ENCODE results near the gene AK5.
"Not testable (repeated sequence)": the region's sequence is repeated elsewhere in the genome, so short reads cannot be mapped to it uniquely, and the experiment has no call there.

The AK5 gene

DNA sequence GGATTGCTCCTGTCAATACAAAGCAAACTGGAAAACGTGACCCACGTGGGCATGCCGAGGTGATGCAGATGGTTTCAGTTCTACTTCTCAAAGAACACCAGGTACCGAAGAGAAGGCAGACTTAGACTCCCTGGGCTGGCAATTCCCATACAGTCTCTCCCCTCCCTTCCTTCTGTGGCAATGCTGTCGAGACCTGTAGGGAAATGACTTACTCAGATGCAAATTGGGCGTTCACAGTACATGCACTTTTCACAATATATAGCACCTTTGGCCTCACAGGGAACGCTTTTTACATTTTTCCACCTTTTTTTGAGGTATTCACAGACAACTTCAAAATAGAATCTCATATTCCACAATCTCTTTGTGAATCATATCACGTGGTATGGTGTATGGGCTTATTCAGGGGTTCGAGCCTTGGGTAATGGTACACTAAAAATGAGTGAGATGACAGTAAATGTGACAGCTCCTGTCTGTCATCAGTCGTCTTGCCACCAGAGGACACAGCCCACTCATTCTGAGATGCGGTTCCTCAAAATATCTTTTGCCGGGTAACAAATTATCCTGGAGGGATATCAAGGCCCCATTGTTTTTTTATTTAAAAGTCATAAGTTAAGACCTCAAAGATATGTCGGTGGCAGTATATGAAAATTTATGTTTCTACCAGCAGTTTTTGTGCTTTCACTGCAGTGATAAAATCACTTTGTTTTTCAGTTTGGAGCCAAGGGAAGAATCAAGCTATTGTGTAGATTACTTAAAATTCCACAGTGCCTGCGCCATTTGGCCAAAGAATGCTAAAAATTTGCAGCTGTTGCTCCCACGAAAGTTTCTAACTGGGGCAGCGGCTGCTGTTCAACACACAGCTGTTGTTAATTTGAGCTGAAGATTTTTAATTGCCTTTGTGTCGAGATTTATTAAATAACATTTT is 232.3 kb downstream of the AK5 start:
- peak; percentile 39 for DNase-seq

DNA sequence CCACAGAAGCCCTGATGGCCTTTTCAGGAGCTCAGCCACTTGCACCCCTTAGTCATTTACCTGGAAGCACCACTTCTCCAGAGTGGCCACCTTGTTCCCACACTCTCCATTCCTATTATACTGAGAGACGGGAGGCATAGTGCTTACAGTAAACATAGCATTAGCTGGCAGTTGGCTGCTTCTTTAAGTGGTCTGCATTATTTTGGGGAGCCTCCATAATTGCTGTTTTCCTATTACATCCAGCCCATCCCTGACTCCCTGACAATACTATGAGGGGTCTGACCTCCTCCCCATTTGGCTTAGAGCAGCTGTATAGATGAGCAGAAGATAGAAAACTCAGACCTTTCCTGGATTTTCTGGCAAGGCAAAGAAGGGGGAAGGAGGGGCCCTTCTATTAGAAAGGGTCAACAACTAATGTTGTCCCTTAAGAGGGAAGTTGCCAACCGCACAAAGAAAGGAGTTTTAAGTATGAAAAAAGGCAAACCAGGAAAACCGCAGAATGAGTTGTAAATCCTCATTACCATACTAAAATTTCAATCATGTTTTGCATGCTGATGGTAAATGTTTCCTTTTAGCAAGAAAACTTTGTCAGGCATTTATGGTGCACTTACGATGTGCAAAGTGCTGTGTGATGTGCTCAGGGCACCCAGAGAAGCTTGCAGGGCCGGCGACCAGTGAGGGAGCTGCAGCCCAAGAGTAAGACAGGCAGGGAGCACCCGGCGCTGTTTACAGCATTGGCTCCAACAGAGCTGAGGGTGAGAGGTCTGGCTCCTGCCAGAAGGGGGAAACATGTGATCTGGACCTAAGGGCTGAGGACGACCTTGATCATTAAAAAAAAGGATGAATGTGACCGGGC is 233.3 kb downstream of the AK5 start:
- DNase-seq: peak; percentile 3

DNA sequence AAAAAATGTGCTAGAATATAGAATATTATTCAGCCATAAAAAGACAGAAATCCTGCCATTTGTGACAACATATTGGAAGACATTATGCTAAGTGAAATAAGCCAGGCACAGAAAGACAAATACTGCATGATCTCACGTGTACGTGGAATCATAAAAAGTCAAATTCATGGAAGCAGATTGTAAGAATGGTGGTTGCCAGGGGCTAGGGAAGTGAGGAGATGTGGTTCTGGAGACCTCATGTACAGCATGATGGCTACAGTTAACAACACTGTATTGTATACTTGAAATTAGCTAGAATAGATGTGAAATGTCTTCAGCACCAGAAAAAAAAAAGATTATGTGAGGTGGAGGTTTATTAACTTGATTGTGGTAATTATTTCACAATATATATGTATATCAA is 234.3 kb downstream of the AK5 start:
- DNase-seq: no peak

DNA sequence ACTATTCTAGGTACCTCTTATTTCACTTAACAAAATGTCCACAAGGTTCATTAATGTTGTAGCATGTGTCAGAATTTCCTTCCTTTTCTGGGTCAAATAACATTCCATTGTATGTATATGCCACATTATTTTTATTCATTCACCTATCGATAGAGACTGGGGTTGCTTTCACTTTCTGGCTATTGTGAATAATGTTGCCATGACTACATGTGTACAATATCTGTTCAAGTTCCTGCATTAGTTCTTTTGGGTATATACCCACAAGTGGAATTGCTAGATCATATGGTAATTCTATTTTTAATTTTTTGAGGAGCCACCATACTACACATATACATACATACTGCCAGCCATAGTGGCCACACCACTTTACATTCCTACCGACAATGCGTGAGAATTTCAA is 242.2 kb downstream of the AK5 start:
- no peak for DNase-seq

DNA sequence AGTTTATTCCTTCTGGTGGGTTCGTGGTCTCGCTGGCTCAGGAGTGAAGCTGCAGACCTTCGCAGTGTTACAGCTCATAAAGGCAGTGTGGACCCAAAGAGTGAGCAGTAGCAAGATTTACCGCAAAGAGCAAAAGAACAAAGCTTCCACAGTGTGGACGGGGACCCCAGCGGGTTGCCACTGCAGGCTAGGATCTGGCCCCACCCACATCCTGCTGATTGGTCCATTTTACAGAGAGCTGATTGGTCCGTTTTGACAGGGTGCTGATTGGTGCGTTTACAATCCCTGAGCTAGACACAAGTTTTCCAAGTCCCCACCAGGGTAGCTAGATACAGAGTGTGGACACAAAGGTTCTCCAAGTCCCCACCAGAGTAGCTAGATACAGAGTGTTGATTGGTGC is 249.3 kb downstream of the AK5 start:
- not testable (repeated sequence) for DNase-seq

DNA sequence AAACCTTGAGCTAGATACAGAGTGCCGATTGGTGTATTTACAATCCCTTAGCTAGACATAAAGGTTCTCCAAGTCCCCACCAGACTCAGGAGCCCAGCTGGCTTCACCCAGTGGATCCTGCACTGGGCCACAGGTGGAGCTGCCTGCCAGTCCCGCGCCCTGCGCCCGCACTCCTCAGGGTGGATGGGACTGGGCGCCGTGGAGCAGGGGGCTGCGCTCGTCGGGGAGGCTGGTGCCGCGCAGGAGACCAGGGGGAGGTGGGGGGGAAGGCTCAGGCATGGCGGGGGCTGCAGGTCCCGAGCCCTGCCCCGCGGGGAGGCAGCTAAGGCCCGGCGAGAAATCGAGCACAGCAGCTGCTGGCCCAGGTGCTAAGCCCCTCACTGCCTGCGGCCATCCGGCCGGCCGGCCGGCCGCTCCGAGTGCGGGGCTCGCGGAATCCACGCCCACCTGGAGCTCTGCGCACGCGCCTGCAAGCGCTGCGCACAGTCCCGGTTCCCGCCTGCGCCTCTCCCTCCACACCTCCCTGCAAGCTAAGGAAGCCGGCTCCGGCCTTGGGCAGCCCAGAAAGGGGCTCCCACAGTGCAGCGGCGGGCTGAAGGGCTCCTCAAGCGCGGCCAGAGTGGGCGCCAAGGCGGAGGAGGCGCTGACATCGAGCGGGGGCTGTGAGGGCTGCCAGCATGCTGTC is 249.9 kb downstream of the AK5 start:
- DNase-seq: not testable (repeated sequence)

DNA sequence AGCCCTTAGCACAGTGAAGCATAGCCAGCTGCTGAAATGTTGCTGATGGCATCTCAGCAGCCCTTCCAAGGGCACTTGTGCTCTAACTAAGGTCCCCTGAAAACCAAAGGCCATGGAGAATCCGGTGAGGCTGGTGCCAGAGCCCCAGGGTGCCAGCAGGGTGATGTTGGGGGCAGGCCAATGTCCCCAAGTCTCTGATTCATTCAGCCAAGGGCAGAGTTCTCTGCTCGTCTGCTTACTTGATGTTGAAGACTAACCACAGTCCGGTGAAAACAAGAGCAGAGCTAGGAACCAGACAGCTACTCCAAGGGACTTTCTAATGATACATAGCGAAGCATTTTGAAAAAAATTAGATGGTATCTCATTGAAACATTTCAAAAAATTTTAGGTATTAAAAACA is 250.8 kb downstream of the AK5 start:
- DNase-seq: no peak

DNA sequence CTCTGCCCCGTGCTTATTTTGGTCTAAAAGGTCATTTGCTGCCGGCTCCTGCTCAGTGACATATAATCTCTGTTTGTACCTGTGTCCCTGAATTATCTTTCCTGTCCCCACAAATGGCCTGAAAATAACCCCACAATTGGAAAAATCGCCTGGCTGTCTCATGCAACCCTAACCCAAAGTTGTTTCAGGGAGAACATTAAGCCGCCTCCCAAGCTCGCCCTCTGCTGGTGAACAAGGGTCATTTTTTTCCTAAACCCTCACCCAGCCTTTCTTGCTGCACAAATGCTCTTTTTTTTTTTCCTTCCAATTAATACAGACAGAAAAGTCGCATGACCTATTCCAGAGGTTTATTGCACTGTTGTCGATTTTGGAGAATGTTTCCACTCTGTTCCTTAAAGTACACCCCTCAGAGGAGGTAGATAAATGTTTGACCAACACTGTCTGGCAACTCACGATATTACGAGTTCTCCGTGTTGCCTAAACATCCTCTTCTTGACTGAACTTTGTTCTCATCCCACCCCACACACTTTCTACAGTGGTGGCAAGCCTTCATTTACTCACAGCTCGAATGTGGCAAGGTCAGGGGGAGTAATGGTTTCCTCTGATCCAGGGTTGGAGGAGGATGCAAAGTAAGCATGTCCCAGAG is 252.0 kb downstream of the AK5 start:
- DNase-seq: peak; percentile 53

DNA sequence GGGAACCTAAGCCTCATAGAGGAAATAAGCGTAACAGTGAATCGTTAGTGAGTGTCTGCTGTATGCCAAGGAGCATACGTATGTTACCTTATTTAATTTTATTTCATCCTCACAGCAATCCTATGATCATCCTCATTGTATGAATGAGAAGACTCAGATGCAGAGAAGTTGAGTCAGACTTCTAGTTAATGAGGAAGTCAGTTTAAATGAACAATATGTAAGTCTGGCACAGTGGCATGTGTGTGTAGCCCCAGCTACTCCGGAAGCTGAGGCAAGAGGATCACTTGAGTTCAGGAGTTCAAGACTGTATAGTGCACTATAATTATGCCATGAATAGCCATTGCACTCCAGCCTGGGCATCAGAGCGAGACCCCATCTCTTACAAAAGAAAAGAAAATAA is 252.6 kb downstream of the AK5 start:
- DNase-seq: no peak

DNA sequence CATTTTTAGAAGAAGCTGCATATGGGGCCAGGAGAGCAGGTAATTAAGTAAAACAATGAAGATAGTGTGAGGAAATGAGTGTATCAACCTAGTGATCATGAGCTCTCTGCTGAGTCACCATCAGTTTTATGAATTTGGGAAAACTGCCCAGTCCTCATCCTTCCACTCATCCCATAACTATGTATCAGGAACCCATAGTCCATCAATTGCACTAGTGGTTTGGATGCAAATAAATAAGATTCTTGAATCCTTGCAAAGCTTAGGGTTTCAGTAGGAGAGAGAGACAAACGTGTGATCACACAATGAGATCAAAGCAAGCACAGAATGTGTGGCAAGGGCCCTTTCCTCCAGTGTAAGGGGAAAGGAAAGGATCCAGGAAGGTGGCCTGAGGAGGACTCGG is 255.0 kb downstream of the AK5 start:
- peak; percentile 88 for DNase-seq

DNA sequence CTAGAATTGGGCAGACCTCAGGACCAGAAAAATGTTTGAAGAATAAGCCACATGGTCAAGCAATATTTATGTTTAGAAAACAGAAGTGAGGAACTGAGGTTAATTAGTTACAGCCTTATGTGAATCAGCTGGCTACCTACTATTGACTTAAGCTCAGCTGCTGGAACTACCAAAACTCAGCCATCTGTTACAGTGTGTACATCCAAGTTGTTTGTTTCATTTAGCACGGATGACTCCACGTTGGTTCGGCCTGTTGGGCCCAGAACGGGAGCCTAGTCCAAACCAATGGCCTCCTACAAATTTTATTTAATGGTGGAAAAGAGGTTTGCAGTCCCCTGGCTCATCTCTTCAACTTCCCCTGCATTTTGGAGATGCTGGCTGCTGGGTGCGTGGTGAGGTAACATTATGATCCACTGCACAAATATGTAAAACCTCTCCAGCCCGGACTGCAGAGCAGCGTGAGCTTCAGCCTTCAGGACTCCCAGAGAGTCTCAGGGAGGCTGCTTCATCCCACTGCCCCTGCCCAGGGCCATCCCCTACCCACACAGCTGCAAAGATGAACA is 257.2 kb downstream of the AK5 start:
- peak; percentile 92 for DNase-seq

DNA sequence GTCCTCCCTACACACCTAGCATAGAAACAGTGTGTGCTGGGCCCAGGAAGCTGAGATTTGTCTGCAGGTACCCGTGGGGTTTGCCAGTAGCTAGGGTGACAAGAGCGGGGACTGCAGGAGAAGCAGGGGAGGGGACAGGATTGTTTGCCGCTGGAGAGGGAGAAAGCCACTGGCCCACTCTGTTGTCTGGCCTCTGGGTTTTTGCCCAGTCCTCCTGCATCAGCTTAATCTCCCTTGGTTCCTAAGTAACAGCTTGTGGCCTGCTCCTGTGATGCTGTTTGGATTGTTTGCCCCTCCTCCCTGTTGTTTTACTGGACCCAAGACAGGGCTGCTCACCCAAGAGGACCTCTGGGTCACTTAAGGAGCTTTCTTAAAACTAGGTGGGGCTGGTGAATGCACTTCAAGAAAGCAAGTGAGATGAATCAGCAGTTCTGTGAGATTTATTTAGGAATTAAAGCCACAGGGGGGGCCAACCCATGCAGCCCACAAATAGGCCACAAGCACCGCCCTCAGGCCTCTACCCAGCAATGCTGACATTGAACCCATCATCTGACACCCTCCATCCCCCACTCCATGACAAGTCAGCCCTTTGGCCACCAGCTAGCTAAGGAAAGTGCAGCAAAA is 257.8 kb downstream of the AK5 start:
- peak; percentile 86 for DNase-seq

DNA sequence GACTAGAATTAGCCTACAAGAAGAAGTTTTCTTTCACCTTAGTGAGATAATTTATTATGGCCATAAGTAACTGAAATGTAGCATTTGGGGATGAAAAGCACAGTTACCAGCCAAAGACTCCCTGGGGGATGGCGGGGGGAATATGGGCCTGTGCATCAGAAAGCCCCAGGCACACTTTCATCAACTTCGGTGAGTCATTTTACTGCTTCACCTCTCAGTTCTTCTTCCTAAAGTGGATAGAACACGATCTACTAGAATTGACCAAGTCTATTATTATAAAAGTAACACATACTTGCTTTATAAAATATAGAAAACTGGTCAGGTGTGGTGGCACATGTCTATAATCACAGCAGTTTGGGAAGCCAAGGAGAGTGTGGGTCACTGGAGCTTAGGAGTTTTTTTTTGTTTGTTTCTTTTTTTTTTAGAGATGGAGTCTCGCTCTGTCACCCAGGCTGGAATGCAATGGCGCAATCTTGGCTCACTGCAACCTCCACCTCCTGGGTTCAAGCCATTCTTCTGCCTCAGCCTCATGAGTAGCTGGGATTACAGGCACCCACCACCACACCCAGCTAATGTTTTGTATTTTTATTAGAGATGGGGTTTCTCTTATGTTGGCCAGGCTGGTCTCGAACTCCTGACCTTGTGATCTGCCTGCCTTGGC is 258.8 kb downstream of the AK5 start:
- DNase-seq: peak; percentile 79

DNA sequence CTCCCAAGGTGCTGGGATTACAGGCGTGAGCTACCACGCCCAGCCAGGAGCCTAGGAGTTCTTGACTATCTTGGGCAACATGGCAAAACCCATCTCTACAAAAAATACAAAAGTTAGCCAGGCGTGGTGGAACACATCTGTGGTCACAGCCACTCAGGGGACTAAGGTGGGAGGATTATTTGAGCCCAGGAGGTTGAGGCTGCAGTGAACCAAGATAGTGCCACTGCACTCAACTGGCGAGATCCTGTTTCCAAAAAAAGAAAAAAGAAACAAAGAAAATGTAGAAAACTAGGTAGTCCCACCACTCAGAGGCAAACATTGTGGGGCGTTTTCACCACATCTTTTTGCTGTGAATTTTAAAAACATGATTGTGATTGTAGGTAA is 259.3 kb downstream of the AK5 start:
- no peak for DNase-seq

DNA sequence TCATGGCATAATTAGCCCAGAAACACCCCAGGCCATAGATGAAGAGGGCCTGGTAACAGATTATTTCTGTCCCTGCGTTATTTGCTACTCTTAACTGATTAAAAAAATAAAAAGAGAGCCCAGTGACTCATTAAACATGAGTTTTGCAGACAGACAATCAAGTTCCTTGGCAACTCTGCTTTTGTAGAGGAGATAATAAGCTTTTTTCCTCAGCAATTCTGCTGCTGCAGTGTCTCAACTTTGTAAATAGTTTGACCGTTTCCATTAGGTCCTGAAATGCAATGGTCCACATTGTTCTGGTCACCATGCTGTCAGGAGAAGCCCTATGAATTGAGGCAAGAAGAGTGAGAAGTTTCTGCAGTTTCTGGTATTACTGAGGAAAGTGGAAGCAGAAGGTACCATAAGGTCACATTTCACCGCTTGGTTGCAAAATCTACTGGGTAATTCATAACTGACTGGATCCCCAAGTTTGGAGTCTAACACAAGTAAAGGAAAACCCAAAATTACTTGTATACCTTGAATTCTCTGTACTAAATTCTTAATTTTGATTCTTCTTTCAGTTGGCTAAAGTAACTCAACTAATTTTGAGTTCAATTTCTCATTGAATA is 261.1 kb downstream of the AK5 start:
- DNase-seq: no peak

DNA sequence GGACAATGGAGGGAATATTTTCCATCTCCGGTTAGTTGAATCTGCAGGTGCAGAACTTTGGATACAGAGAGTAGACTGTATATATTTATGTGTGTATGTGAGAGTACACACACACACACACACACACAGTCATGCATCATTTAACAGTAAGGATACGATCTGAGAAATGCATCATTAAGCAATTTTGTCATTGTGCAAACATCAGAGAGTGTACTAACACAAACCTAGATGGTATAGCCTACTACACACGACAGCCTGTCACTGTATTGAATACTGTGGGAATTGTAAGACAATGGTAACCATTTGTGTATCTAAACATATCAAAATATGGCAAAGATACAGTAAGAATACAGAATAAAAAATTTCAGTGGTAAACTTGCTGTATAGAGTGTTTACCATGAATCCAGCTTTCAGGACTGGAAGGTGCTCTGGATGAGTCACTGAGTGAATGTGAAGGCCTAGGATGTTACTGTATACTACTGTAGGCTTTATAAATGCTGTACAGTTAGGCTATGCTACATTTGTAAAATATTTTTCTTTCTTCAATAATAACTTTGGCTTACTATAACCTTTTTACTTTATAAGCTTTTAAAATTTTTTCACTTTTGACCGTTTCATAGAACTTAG is 262.1 kb downstream of the AK5 start:
- DNase-seq: peak; percentile 30

DNA sequence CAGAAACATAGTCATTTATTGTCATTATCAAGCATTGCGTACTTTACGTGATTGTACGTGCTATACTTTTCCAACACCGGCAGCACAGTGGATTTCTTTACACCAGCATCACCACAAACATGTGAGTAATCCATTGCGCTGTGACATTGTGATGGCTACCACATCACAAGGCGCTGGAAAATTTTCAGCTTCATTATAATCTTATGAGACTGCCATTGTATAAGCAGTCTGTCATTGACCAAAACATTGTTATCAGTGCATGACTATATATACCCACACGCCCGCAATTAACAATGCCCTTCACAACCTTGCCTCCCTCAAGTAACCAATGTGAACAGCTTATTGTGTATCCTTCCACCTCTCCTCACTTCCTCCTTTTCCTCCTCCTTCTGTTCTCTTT is 263.0 kb downstream of the AK5 start:
- DNase-seq: no peak

DNA sequence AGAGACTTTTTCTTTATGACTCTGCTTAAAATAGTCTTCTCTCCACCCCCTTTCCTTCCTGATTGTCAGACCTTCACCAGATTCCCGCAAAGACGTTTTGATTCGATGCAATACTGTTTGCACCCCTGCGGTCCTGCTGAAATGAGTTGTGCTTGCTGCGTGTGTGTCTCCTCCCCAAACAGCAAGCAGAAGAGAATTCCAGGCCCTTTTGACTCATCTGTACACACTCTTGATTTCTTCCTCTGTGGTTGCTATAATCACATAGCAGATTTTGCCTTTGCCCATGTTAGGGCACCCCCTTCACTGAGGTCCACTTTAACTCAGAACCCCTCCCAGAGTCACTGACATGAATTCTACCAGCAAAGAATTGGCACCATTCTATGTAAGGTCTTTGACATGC is 264.2 kb downstream of the AK5 start:
- DNase-seq: no peak

DNA sequence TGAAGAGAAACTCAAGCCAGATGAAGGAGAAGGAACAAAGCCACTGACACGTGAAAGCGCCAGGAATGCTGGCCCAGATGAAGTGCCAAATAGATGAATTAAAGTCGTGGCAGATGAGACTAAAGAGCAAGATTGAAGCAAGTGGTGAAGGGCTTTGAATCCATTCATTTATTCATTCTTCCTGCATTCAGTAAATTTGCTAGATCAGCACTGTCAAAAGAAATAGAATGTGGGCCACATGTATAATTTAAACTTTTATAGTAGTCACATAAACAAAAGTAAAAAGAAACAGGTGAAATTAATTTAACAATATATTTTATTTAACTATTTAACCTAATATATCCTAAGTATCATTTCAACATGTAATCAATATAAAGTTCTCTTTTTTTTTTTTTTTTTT is 265.1 kb downstream of the AK5 start:
- DNase-seq: no peak

DNA sequence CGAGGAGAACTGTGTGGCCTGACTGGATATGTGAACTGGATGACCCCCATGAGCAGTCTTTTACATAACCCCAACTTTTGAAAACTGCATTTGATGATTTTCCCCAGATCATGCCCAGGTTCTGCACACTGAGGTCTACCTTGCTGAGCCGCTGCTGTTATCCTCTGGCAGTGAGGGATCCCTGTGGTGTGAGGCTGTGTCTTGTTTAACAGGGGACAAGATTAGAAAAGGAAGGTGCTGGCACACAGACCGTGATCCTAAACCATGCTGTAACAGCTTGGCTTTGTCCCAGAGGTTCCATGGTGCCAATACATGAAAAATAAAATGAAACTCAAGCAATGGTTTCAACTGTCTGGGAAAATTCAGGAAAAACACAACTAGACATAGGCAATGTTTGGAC is 266.5 kb downstream of the AK5 start:
- DNase-seq: no peak

DNA sequence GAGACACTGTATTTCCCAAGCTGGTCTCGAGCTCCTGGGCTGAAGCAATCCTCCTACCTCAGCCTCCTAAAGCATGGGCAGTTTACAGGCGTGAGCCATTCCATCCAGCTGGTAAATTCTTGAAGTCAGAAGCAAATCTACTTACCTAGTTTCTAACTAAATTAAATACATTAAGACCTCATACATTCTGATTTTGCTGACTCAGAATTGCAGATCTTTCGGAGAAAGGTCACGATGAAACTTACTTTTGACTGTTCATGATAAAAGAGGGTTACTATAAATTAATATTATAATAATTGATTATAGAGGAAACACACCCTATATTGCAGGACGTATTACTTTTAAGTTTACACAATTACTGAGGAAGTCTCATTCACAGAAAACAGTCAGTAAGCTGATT is 268.3 kb downstream of the AK5 start:
- DNase-seq: no peak

All from kidney glomerular epithelial cell (primary cell).